K562 (cell line): ENCODE results near the gene PTRHD1. TPM values are rescaled to one million over a fixed set of nuclear protein-coding genes. Genes with fewer than 3 reads are reported as not detected.
A peak's percentile ranks its signal among the peaks of the same experiment; 100 is the strongest.

Source experiments
- ATAC-seq: fragments of 200-7000 bp; cut with Tn5 transposase; 3 replicates; pipeline ENCODE4 v1.9.1; 2020; ENCODE audit warnings: moderate library complexity
- BruUV-seq: library from RNA; stranded (reverse); fragments of 400-500 nt; replicated peaks from 2 replicates; lab custom pipeline; 2021; lab: Mats Ljungman, UMichigan
- CTCF ChIA-PET: fragments of 300-600 bp; formaldehyde crosslinking; extraction: SDS; loops from one replicate; lab custom pipeline; 2021; ENCODE audit warnings: low intra/inter-chr PET ratio; lab: Yijun Ruan, JAX
- POLR2A ChIA-PET: fragments of 300-600, 350-650 bp; sonication (Branson Sonifier 250); formaldehyde crosslinking; extraction: SDS; loops from one replicate; lab custom pipeline; 2021; ENCODE audit warnings: antibody characterized with exemption, inconsistent platforms; lab: Yijun Ruan, JAX
- DNase-seq, 4 experiments: peaks; one replicate each; pipeline versions ENCODE4 v3.0.0 to v3.0.0-alpha.2; 2011 to 2018; ENCODE audit warnings: low spot score in 3 of 4, mixed read lengths in 3 of 4; ENCODE audit errors: extremely low read depth in 1 of 4
- FAIRE-seq: peaks from 2 replicates; lab custom pipeline; 2011; peaks lifted over from hg19 to GRCh38; lab: Jason Lieb, UNC
- H2AFZ ChIP-seq: 2 replicates; pipeline ENCODE4 v1.6.0; 2011; ENCODE audit warnings: low read depth, low read length, control low read depth, inconsistent platforms
- H3K27ac ChIP-seq: fragments of 200-600 bp; 3 replicates; pipeline ENCODE4 v1.8.0; 2011; ENCODE audit warnings: low read depth, mild to moderate bottlenecking, control low read depth, inconsistent platforms, low read length, moderate library complexity, mixed read lengths; ENCODE audit errors: extremely low read depth
- H3K27me3 ChIP-seq, 2 experiments: fragments of 300-600 bp in 1 of 2; 2 replicates in 1 of 2; 3 replicates in 1 of 2; pipeline versions ENCODE4 v1.6.0 to v1.8.0; 2011; ENCODE audit warnings: inconsistent platforms in 2 of 2, low read length in 2 of 2, mild to moderate bottlenecking in 1 of 2, mixed read lengths in 1 of 2, moderate library complexity in 1 of 2; ENCODE audit not compliant: control insufficient read depth in 2 of 2, insufficient read depth in 2 of 2
- H3K36me3 ChIP-seq: fragments of 300-600 bp; 3 replicates; pipeline ENCODE4 v1.8.0; 2011; ENCODE audit warnings: mild to moderate bottlenecking, low read length, inconsistent platforms; ENCODE audit not compliant: control insufficient read depth, insufficient read depth
- H3K4me1 ChIP-seq, 2 experiments: fragments of 200-600 bp in 1 of 2; replicated peaks in 1 of 2; 2 replicates in 1 of 2; 3 replicates in 1 of 2; pipeline versions ENCODE4 v1.5.1 to v1.8.0; 2011; ENCODE audit warnings: inconsistent platforms in 2 of 2, low read length in 2 of 2, mild to moderate bottlenecking in 1 of 2, mixed read lengths in 1 of 2, moderate library complexity in 1 of 2; ENCODE audit not compliant: control insufficient read depth in 2 of 2, insufficient read depth in 2 of 2
- H3K4me2 ChIP-seq: 2 replicates; pipeline ENCODE4 v1.6.1; 2011; ENCODE audit warnings: low read length, control low read depth, inconsistent platforms, mixed read lengths; ENCODE audit not compliant: insufficient read depth
- H3K4me3 ChIP-seq: fragments of 200-600 bp; sonication (generic), shearing (Covaris generic); 2 replicates; pipeline ENCODE4 v1.5.1; 2016; ENCODE audit warnings: control low read depth, inconsistent platforms
- H3K79me2 ChIP-seq: fragments of 200-600 bp; 3 replicates; pipeline ENCODE4 v1.8.0; 2011; ENCODE audit warnings: low read length, inconsistent platforms; ENCODE audit not compliant: control insufficient read depth, insufficient read depth
- H3K9ac ChIP-seq, 2 experiments: 2 replicates each; pipeline versions ENCODE4 v1.6.0 to v1.6.1; 2011; ENCODE audit warnings: low read depth in 2 of 2, low read length in 2 of 2, control low read depth in 1 of 2, inconsistent platforms in 1 of 2, mild to moderate bottlenecking in 1 of 2, mixed read lengths in 1 of 2; ENCODE audit not compliant: insufficient read depth in 1 of 2
- H3K9me1 ChIP-seq: one replicate; pipeline ENCODE4 v1.6.0; 2011; ENCODE audit warnings: inconsistent platforms, mild to moderate bottlenecking, low read length, moderate library complexity; ENCODE audit not compliant: control insufficient read depth, insufficient read depth
- H3K9me3 ChIP-seq: replicated peaks from 2 replicates; pipeline ENCODE4 v1.5.1; 2011; ENCODE audit warnings: low read depth, low read length, inconsistent platforms; ENCODE audit not compliant: control insufficient read depth, insufficient read depth
- H4K20me1 ChIP-seq: replicated peaks from 2 replicates; pipeline ENCODE4 v1.6.1; 2011; ENCODE audit warnings: low read length, inconsistent platforms, mixed read lengths; ENCODE audit not compliant: control insufficient read depth, insufficient read depth
- ATF7 ChIP-seq: fragments of 450-650 bp; IDR thresholded peaks from 2 replicates; pipeline ENCODE4 v1.7.1; 2014; ENCODE audit warnings: mild to moderate bottlenecking, moderate library complexity
- CEBPG ChIP-seq, 3 experiments: fragments of 200-800 bp in 1 of 3; sonication (Bioruptor generic) in 1 of 3; sonication (generic) in 1 of 3; formaldehyde crosslinking in 1 of 3; IDR thresholded peaks in 2 of 3; conservative IDR thresholded peaks in 1 of 3; 2 replicates each; pipeline versions ENCODE4 v1.6.1 to v1.8.0; 2016 to 2022; ENCODE audit warnings: missing compliant biosample characterization in 2 of 3, missing genetic modification characterization in 2 of 3, mild to moderate bottlenecking in 1 of 3, missing genetic modification reagents in 1 of 3
- GABPB2 ChIP-seq: fragments of 250-450 bp; sonication (Bioruptor Pico); conservative IDR thresholded peaks from 2 replicates; pipeline ENCODE4 v1.5.1; 2021; ENCODE audit warnings: mild to moderate bottlenecking
- HNRNPK ChIP-seq: fragments of 200-400 bp; formaldehyde crosslinking; IDR thresholded peaks from one replicate; pipeline ENCODE4 v1.6.1; 2018; ENCODE audit warnings: mild to moderate bottlenecking, low read depth, low read length; ENCODE audit not compliant: poor library complexity, severe bottlenecking
- NR2C1 ChIP-seq, 2 experiments: fragments of 450-650 bp; IDR thresholded peaks; 2 replicates each; pipeline ENCODE4 v1.6.1; 2017; ENCODE audit warnings: mild to moderate bottlenecking in 2 of 2, antibody characterized with exemption in 1 of 2, inconsistent platforms in 1 of 2, missing compliant biosample characterization in 1 of 2, missing genetic modification characterization in 1 of 2
- POLR2AphosphoS5 ChIP-seq: IDR thresholded peaks from 2 replicates; pipeline ENCODE4 v1.6.1; 2011; ENCODE audit warnings: mild to moderate bottlenecking, low read depth, low read length, moderate library complexity; ENCODE audit not compliant: control insufficient read depth, insufficient read depth
- RBM25 ChIP-seq: fragments of 200-400 bp; formaldehyde crosslinking; IDR thresholded peaks from 2 replicates; pipeline ENCODE4 v1.6.1; 2018; ENCODE audit warnings: low read length, low read depth, moderate library complexity; ENCODE audit not compliant: severe bottlenecking
- RFX1 ChIP-seq: fragments of 450-650 bp; IDR thresholded peaks from 2 replicates; pipeline ENCODE4 v1.6.1; 2016; ENCODE audit warnings: mild to moderate bottlenecking, moderate library complexity
- TCF3 ChIP-seq: sonication (generic); formaldehyde crosslinking; IDR thresholded peaks from 2 replicates; pipeline ENCODE4 v1.4.0; 2020; ENCODE audit warnings: mild to moderate bottlenecking, missing genetic modification reagents
- ZBED1 ChIP-seq: IDR thresholded peaks from 2 replicates; pipeline ENCODE4 v1.6.1; 2014
- WGBS: fragments of 100-300 bp; shearing (Covaris generic); methylation state at CpG from one replicate; pipeline ENCODE4 v1.1.6; 2016; ENCODE audit warnings: low coverage, mixed read lengths; ENCODE audit not compliant: insufficient coverage; ENCODE audit errors: missing lambda C conversion rate; 5-methylcytosine and 5-hydroxymethylcytosine counted together
- in situ Hi-C: fragments of 300-500 bp; cut with MboI; formaldehyde crosslinking; loops from 4 replicates; pipeline ENCODE4 v1.15.0; 2018; ENCODE audit warnings: inconsistent platforms, mixed read lengths
- intact Hi-C: fragments of 100-400 bp; cut with micrococcal nuclease; formaldehyde crosslinking; loops from 2 replicates; pipeline ENCODE4 v1.14.2; 2022
- polyA plus RNA-seq, 8 experiments: library from polyadenylated mRNA; depleted of rRNA in 4 of 8; stranded (reverse) in 5 of 8; unstranded in 3 of 8; fragments of >200 nt; fragmentation: Nextera tagmentation in 2 of 8; fragmentation: Illumina TruSeq in 1 of 8; extraction: Ambion mirVana in 2 of 8; extraction: Trizol in 1 of 8; gene quantifications; 2 replicates each; pipeline versions ENCODE4 v1.2.1 to v1.2.3, GENCODE V29; 2011 to 2014; ENCODE audit warnings: inconsistent platforms in 1 of 8, missing spikeins in 1 of 8
- total RNA-seq, 7 experiments: library from RNA; depleted of rRNA in 6 of 7; stranded (reverse); fragments of >200 nt in 6 of 7; fragmentation: Illumina TruSeq in 2 of 7; extraction: Trizol in 2 of 7; gene quantifications; 2 replicates each; pipeline versions ENCODE4 v1.2.1 to v1.2.3, GENCODE V29; 2011 to 2021; ENCODE audit warnings: low replicate concordance in 1 of 7
- TF ChIP-seq, protein P1 (sequence below): fragments of 450-650 bp; IDR thresholded peaks from 2 replicates; pipeline ENCODE4 v1.6.1; 2017; ENCODE audit warnings: mild to moderate bottlenecking, moderate library complexity
- TF ChIP-seq, protein P2 (sequence below): sonication (generic); formaldehyde crosslinking; IDR thresholded peaks from 2 replicates; pipeline ENCODE4 v1.8.1; 2022; ENCODE audit warnings: missing genetic modification reagents
- TF ChIP-seq, protein P3 (sequence below): IDR thresholded peaks from 2 replicates; pipeline ENCODE4 v1.6.1; 2011; ENCODE audit not compliant: insufficient read length; ENCODE audit errors: extremely low read depth
- TF ChIP-seq, protein P4 (sequence below): conservative IDR thresholded peaks from 2 replicates; pipeline ENCODE4 v1.6.1; 2011; ENCODE audit warnings: low read depth, mild to moderate bottlenecking, low read length; ENCODE audit not compliant: control insufficient read depth
- TF ChIP-seq, protein P5 (sequence below): fragments of 450-650 bp; formaldehyde crosslinking; IDR thresholded peaks from 2 replicates; pipeline ENCODE4 v1.4.0; 2020; ENCODE audit warnings: mild to moderate bottlenecking

The PTRHD1 gene
- total and polyA plus RNA-seq, 9 of the 15 experiments (the other 6 are each of a cell fraction or from before 2014, with no cell fraction given), result 15.8 to 83.2 (median 46.6) TPM

DNA sequence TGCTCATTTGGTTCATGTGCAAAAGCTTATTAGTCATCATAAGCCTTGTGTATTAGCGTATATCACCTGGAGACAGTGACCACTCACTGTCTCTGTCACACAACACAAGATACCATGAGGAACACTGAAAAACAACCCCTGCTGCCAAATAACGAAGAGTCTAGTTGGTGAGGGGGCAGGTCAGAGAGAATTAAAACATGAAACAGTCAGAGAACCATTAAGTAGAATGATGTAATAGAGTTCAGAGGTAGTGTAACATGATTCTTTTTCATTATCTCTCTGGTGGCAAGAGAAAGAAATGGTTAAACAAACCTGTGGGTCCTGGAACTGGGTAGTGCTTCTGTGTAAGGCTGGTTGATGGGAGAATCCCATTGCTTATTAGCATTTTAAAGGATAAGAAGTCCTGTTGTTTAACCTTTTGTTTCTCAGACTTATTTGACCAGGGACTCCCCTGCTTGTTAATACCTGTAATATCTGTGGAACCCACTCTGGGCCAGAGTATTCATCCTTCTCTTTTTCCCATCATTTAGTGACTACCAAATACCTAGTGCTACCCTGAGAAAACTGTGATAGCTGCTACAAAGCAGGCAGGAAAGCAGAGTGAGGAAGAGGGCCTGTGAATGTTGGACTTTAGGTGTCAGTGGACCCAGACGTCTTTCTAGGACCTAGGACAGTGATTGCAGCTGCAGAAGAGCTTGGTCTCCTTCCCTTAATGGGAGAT, 38.0 kb downstream of the PTRHD1 start:
- in situ Hi-C loops, result no loop called here
- BruUV-seq, result no TSS peak
- peak; percentile 71 for ATAC-seq
- TF ChIP-seq ZBED1 (no peak), CEBPG (CRISPR knock-in tag; IDR thresholded peaks at IDR 0.05) (peak; percentile 65), CEBPG (tag; conservative IDR thresholded peaks at IDR 0.05 in 1 of 2, IDR thresholded peaks at IDR 0.05 in 1 of 2) (peak in 1 of 2 experiments; percentile 82; a peak in 2 of 4 replicates), TCF3 (CRISPR knock-in tag) (no peak), ATF7 (0 out of 2 replicates have a peak, but pooled peaks have one; percentile 11), GABPB2 (CRISPR knock-in tag) (no peak), RFX1 (0 out of 2 replicates have a peak, but pooled peaks have one; percentile 5), HNRNPK (no peak), POLR2AphosphoS5 (no peak), RBM25 (no peak), NR2C1 (IDR thresholded peaks at IDR 0.05) (peak; percentile 28; the same call in 1 of the 2 replicates), NR2C1 (tag; IDR thresholded peaks at IDR 0.05) (0 out of 2 replicates have a peak, but pooled peaks have one; percentile 35)
- TF ChIP-seq, protein P1, sequence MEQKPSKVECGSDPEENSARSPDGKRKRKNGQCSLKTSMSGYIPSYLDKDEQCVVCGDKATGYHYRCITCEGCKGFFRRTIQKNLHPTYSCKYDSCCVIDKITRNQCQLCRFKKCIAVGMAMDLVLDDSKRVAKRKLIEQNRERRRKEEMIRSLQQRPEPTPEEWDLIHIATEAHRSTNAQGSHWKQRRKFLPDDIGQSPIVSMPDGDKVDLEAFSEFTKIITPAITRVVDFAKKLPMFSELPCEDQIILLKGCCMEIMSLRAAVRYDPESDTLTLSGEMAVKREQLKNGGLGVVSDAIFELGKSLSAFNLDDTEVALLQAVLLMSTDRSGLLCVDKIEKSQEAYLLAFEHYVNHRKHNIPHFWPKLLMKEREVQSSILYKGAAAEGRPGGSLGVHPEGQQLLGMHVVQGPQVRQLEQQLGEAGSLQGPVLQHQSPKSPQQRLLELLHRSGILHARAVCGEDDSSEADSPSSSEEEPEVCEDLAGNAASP, result no peak
- TF ChIP-seq, protein P2, sequence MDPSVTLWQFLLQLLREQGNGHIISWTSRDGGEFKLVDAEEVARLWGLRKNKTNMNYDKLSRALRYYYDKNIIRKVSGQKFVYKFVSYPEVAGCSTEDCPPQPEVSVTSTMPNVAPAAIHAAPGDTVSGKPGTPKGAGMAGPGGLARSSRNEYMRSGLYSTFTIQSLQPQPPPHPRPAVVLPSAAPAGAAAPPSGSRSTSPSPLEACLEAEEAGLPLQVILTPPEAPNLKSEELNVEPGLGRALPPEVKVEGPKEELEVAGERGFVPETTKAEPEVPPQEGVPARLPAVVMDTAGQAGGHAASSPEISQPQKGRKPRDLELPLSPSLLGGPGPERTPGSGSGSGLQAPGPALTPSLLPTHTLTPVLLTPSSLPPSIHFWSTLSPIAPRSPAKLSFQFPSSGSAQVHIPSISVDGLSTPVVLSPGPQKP (CRISPR knock-in tag), result no peak
- TF ChIP-seq, protein P3, sequence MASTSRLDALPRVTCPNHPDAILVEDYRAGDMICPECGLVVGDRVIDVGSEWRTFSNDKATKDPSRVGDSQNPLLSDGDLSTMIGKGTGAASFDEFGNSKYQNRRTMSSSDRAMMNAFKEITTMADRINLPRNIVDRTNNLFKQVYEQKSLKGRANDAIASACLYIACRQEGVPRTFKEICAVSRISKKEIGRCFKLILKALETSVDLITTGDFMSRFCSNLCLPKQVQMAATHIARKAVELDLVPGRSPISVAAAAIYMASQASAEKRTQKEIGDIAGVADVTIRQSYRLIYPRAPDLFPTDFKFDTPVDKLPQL, result no peak
- TF ChIP-seq, protein P4, sequence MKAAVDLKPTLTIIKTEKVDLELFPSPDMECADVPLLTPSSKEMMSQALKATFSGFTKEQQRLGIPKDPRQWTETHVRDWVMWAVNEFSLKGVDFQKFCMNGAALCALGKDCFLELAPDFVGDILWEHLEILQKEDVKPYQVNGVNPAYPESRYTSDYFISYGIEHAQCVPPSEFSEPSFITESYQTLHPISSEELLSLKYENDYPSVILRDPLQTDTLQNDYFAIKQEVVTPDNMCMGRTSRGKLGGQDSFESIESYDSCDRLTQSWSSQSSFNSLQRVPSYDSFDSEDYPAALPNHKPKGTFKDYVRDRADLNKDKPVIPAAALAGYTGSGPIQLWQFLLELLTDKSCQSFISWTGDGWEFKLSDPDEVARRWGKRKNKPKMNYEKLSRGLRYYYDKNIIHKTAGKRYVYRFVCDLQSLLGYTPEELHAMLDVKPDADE, result no peak
- TF ChIP-seq, protein P5, sequence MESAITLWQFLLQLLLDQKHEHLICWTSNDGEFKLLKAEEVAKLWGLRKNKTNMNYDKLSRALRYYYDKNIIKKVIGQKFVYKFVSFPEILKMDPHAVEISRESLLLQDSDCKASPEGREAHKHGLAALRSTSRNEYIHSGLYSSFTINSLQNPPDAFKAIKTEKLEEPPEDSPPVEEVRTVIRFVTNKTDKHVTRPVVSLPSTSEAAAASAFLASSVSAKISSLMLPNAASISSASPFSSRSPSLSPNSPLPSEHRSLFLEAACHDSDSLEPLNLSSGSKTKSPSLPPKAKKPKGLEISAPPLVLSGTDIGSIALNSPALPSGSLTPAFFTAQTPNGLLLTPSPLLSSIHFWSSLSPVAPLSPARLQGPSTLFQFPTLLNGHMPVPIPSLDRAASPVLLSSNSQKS (CRISPR knock-in tag), result no peak

More for the DNA sequence above, 38.0 kb downstream of the PTRHD1 start:
- Histone ChIP-seq H4K20me1 (no peaks in the 10 kb centered on the region), H3K27me3 (no peaks in the 10 kb centered on the region), H3K4me1 (peaks cover 0 to 13% of the 10 kb centered on the region in 2 experiments; a peak in 2 of 5 replicates), H3K79me2 (no peaks in the 10 kb centered on the region), H3K9me3 (no peaks in the 10 kb centered on the region), H3K4me2 (no peak overlapping the region), H3K36me3 (peaks cover 39% of the 10 kb centered on the region), H3K27ac (no peak overlapping the region), H3K9ac (no peak overlapping the region), H3K4me3 (no peak overlapping the region), H2AFZ (no peak overlapping the region), H3K9me1 (no peaks in the 10 kb centered on the region)
- 46% methylated on average over 3 of the region's 3 CpGs for WGBS
- POLR2A ChIA-PET, result interaction anchor here (0.7 kb wide), 1 partner anchor 14 kb away, joined by 3 read pairs; no protein-coding TSS in a partner anchor
- no peak for FAIRE-seq
- peak in 1 of 4 experiments; percentile 14 for DNase-seq
- CTCF ChIA-PET, result no interaction called here
- intact Hi-C loops, result no loop called here
